GM18507 (cell line): ENCODE measurements around the gene TUBGCP2.
"Not testable (repeated sequence)": the region's sequence is repeated elsewhere in the genome, so short reads cannot be mapped to it uniquely, and the experiment has no call there.

Source experiments
- DNase-seq: peaks from one replicate; pipeline ENCODE4 v3.0.0; 2011; ENCODE audit warnings: low read depth; ENCODE audit not compliant: insufficient read length; ENCODE audit errors: extremely low spot score
- FAIRE-seq: peaks from 2 replicates; lab custom pipeline; 2011; peaks lifted over from hg19 to GRCh38; lab: Jason Lieb, UNC

TUBGCP2 gene

DNA sequence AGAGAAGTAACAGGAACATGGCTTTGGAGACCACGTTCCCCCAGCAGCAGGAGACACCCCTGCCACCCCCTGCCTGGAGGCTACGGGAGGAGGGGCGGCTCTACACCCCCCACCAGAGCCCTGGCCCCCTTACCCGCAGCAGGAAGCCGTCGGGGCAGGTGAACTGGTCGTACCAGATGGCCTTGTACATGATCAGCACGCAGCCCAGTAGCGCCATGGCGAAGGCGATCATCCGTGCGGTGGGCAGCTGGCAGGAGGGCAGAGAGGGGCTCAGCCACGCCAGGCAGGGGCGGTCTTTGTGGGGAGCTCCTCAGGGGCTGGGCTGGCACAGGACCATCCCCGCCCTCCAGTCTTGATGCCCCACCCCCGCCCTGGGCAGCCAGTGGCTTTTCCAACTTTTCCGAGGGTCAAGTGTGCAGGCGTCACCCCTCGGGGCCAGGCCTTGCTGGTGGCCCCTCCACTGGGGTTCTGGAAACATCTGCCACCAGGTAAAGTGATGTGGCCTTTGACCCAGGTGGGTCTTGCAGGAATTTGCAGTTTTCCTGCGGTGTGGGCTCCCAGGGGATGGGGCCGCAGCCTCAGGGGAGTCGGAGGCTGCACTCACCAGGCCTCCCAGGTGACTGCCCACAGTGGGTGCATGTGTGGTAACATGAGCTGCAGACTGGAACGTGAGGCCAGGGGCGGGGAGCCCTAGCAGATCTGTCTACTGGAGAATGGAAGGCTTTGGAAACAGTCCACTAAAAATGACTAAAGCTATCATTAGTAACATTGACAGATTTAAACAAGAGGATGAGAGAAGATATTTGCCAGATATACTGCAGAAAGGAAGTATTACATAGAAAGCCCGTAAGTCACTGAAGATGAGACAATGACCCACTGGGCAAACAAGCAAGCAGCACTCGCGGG is 18.3 kb upstream of the TUBGCP2 start:
- no peak for DNase-seq
- FAIRE-seq = no peak

- DNase-seq (no peak), FAIRE-seq (no peak)
Observed at GRCh38 chr10:133326223-133326551, 17.5 kb upstream of the TUBGCP2 start.

DNA sequence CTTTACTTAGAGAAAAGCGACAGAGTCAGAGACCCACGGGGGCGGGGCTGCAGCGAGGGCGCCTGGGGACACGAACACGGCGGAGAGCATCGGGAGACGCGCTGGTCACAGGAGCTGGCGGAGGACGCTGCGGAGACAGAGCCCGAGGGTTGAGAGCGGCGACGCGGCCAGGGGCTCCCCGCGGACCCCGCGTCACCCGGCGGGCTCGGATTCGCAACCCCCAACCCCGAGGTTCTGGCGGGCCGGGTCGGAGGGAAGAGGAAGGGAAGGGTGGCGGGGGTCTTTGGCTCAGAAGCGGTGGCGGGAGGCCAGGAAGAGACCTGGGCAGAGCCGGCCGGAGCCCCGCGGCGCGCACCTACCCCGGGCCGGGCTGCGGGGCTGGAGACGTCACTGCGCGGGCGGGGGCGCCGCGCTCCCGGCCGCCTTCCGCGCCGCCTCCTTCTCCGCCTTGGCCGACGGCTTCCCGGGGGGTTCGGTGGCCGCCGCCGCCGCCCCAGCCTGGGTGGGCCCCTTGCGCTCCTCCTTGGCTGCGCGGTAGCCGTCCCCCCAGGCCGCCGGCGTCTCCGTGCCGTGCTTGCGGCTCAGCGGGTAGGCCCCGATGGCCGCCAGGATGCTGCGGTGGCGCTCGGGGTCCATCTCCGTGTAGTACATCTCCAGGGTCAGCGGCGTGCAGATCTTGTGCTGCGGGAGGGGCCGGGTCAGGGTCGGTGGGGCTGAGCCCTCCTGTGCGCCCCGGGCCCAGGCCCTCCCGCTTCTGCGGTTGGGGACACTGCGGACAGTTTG is 17.0 kb upstream of the TUBGCP2 start:
- DNase-seq (no peak), FAIRE-seq (no peak)

GRCh38 chr10:133324857-133325260 is 16.2 kb upstream of the TUBGCP2 start:
- FAIRE-seq (no peak), DNase-seq (no peak)

GRCh38 chr10:133324198-133324792 is 15.6 kb upstream of the TUBGCP2 start:
- peak; percentile 68 for FAIRE-seq
- no peak for DNase-seq

- peak; percentile 26 for FAIRE-seq
- not testable (repeated sequence) for DNase-seq
Observed at GRCh38 chr10:133322064-133322709, 13.5 kb upstream of the TUBGCP2 start.

DNA sequence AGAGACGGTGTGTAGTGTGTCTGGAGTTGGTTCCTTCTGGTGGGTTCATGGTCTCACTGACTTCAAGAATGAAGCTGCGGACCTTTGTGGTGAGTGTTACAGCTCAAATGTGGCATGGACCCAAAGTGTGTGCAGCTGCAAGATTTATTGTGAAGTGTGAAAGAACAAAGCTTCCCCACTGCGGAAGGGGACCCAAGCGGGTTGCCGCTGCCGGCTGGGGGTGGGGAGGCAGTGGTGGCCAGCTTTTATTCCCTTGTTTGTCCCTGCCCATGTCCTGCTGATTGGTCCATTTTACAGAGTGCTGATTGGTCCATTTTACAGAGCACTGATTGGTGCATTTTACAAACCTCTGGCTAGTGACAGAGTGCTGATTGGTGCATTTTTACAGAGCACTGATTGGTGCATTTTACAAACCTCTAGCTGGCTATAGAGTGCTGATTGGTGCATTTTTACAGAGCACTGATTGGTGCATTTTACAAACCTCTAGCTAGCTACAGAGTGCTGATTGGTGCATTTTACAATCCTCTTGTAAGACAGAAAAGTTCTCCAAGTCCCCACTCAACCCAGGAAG is 12.3 kb upstream of the TUBGCP2 start:
- DNase-seq, FAIRE-seq: not testable (repeated sequence)

- FAIRE-seq (no peak), DNase-seq (no peak)
Observed at GRCh38 chr10:133318494-133319127, 9.9 kb upstream of the TUBGCP2 start.

DNA sequence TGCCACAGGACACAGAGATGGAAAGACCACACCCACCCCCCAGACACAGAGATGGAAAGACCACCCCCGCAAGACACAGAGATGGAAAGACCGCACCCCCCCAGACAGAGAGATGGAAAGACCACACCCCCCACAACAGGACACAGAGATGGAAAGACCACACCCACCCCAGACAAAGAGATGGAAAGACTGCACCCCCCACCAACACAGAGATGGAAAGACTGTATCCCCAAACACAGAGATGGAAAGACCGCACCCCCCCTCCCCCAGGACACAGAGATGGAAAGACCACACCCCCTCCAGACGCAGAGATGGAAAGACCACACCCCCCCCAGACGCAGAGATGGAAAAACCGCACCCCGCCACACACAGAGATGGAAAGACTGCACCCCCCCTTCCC is 8.1 kb upstream of the TUBGCP2 start:
- FAIRE-seq (no peak), DNase-seq (no peak)

GRCh38 chr10:133316266-133316665 is 7.6 kb upstream of the TUBGCP2 start:
- FAIRE-seq (no peak), DNase-seq (no peak)

DNA sequence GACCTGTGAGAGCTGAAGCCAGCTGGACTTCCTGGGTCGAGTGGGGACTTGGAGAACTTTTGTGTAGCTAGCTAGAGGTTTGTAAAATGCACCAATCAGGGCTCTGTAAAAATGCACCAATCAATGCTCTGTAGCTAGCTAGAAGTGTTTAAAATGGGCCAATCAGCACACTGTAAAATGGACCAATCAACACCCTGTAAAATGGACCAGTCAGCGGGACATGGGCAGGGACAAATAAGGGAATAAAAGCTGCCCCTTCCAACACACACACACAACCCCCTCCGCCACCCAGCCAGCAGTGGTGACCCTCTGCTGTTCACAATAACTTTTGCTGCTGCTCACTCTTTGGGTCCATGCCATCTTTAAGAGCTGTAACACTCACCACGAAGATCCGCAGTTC is 7.2 kb upstream of the TUBGCP2 start:
- no peak for FAIRE-seq

DNA sequence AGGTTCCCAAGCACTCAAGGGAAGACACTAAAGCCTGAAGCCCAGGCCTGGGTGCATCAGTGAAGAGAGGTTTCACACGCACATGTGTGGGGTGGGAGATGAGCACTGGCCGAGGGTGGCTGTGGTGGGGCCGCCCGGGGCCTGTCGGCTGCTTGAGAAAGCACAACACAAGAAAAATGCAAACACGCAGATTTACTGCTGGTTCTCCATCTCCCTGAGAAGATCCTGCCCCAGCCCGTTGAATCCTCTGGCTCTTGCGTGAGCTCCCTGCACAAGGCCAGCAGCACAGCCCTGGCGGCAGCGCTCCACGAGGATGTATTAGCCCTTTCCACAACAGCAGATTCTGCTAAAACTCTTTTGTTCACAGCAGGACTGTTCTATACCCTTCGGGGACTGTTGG is 6.2 kb upstream of the TUBGCP2 start:
- DNase-seq = no peak

More for the DNA sequence above, 7.2 kb upstream of the TUBGCP2 start:
- DNase-seq = no peak

GRCh38 chr10:133313192-133313591 is 4.5 kb upstream of the TUBGCP2 start:
- FAIRE-seq (no peak), DNase-seq (no peak)

More for the DNA sequence above, 6.2 kb upstream of the TUBGCP2 start:
- no peak for FAIRE-seq

- DNase-seq = no peak
- no peak for FAIRE-seq
Observed at GRCh38 chr10:133312769-133313145, 4.1 kb upstream of the TUBGCP2 start.

GRCh38 chr10:133312016-133312768 is 3.5 kb upstream of the TUBGCP2 start:
- DNase-seq = no peak
- FAIRE-seq = no peak

DNA sequence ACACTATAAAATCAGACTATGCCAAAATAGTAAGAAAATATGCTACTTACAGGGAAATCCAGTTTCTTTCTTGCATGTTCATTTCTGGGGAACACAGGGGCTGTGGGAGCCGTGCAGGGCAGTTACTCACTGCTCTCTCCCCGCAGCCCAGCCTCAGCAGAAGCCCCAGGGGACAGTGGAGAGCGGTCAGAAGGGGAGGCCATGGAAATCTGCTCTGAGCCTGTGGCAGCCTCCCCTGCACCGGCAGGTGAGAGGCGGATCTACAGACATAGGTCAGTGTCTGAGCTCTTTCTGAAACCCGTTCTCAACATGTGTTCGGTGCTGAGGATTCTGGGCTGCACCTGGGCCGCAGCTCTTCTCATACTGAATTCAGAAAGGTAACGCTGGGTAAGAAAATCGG is 2.9 kb upstream of the TUBGCP2 start:
- no peak for FAIRE-seq
- DNase-seq = no peak

GRCh38 chr10:133310789-133311188 is 2.1 kb upstream of the TUBGCP2 start:
- DNase-seq = no peak
- FAIRE-seq = no peak

DNA sequence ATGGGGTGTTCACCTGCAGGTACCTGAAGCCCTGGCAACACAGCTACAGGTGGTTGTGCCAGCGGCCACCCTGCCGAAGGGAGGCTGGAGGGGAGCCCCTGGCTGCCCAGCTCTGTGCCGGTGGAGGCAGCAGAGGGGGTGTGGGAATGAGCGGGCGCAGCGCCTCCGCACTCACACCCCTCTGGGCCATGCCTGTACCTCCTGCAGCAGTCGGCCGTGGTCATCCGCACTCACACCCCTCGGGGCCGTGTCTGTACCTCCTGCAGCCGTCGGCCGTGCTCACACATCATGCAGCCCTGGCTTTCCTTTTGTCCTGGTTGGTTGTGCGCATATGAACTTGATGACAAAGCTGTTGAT is 1.7 kb upstream of the TUBGCP2 start:
- no peak for DNase-seq

More for the DNA sequence above, 1.7 kb upstream of the TUBGCP2 start:
- no peak for FAIRE-seq
